Left kidney (tissue), 8 donors: ENCODE data around the gene GRIA2. TPM values are rescaled to one million over a fixed set of nuclear protein-coding genes. Genes with fewer than 3 reads are reported as not detected.
"Not testable (repeated sequence)": the region's sequence is repeated elsewhere in the genome, so short reads cannot be mapped to it uniquely, and the experiment has no call there.

Source experiments
- DNase-seq: peaks from one replicate; pipeline ENCODE4 v3.0.0-alpha.2; 2013
- long read RNA-seq, 8 donors: transcript quantifications; one replicate each; lab custom pipeline, GENCODE V29; 2026
- polyA plus RNA-seq: library from polyadenylated mRNA; unstranded; fragments of 120-200 nt; gene quantifications from one replicate; pipeline ENCODE4 v1.2.1, GENCODE V29; 2013; ENCODE audit not compliant: insufficient read length

GRIA2 gene
- 2.4 TPM for polyA plus RNA-seq
- long read RNA-seq, donor 1 = 0 reads
- long read RNA-seq, donor 2 = 0 reads
- long read RNA-seq, donor 3 = 0 reads
- long read RNA-seq, donor 4 = 0 reads
- long read RNA-seq, donor 5 = 0 reads
- long read RNA-seq, donor 6 = 0 reads
- long read RNA-seq, donor 7 = 0 reads
- long read RNA-seq, donor 8 = 0 reads

- DNase-seq = peak; percentile 82
Observed at GRCh38 chr4:157220371-157220881, at the start of gene GRIA2. TSS of gene GRIA2 (plus strand) at chr4:157220728. CDS start at chr4:157221043, 315 bp downstream.

- DNase-seq = no peak
Observed at GRCh38 chr4:157172011-157172410, 48.5 kb upstream of the GRIA2 start.

- DNase-seq = not testable (repeated sequence)
Observed at GRCh38 chr4:157180268-157180667, 40.3 kb upstream of the GRIA2 start.

- no peak for DNase-seq
Observed at GRCh38 chr4:157184300-157184699, 36.2 kb upstream of the GRIA2 start.

GRCh38 chr4:157185363-157185762 lies 35.2 kb upstream of the GRIA2 start:
- no peak for DNase-seq

GRCh38 chr4:157195374-157195773 lies 25.2 kb upstream of the GRIA2 start:
- no peak for DNase-seq

GRCh38 chr4:157196046-157196445 lies 24.5 kb upstream of the GRIA2 start:
- no peak for DNase-seq

GRCh38 chr4:157204634-157205244 lies 15.8 kb upstream of the GRIA2 start:
- DNase-seq = no peak

GRCh38 chr4:157217708-157218107 lies 2.8 kb upstream of the GRIA2 start:
- DNase-seq = no peak

GRCh38 chr4:157219711-157220370 lies 687 bp upstream of the GRIA2 start:
- DNase-seq = no peak

GRCh38 chr4:157221426-157221894 lies 932 bp downstream of the GRIA2 start:
- DNase-seq = no peak

GRCh38 chr4:157221895-157222770 lies 1.6 kb downstream of the GRIA2 start:
- peak; percentile 33 for DNase-seq

- DNase-seq = no peak
Observed at GRCh38 chr4:157222771-157223160, 2.2 kb downstream of the GRIA2 start.

- no peak for DNase-seq
Observed at GRCh38 chr4:157223456-157223855, 2.9 kb downstream of the GRIA2 start.

- DNase-seq = no peak
Observed at GRCh38 chr4:157225096-157225495, 4.6 kb downstream of the GRIA2 start.

GRCh38 chr4:157226035-157226434 lies 5.5 kb downstream of the GRIA2 start:
- DNase-seq = no peak

GRCh38 chr4:157226601-157227000 lies 6.1 kb downstream of the GRIA2 start:
- DNase-seq = no peak

- no peak for DNase-seq
Observed at GRCh38 chr4:157231525-157231924, 11.0 kb downstream of the GRIA2 start.

GRCh38 chr4:157242871-157243270 lies 22.3 kb downstream of the GRIA2 start:
- no peak for DNase-seq

GRCh38 chr4:157244348-157244747 lies 23.8 kb downstream of the GRIA2 start:
- no peak for DNase-seq

- DNase-seq = no peak
Observed at GRCh38 chr4:157245351-157245750, 24.8 kb downstream of the GRIA2 start.

- DNase-seq = no peak
Observed at GRCh38 chr4:157246964-157247363, 26.4 kb downstream of the GRIA2 start.
